H9 (cell line): ENCODE measurements around the gene KCTD16. TPM values are rescaled to one million over a fixed set of nuclear protein-coding genes. Genes with fewer than 3 reads are reported as not detected.

Source experiments
- DNase-seq: peaks from one replicate; pipeline ENCODE4 v3.0.0-alpha.2; 2017
- H2AFZ ChIP-seq: one replicate; pipeline ENCODE4 v1.6.1; 2013; ENCODE audit warnings: mild to moderate bottlenecking, low read length, control low read depth, moderate library complexity
- H2AK5ac ChIP-seq: 2 replicates; pipeline ENCODE4 v1.6.1; 2013; ENCODE audit warnings: low read length, control low read depth, mixed read lengths; ENCODE audit not compliant: insufficient read length
- H2BK120ac ChIP-seq: one replicate; pipeline ENCODE4 v1.6.1; 2013; ENCODE audit warnings: low read depth, mild to moderate bottlenecking, low read length, control low read depth, inconsistent platforms; ENCODE audit not compliant: poor library complexity, severe bottlenecking
- H2BK12ac ChIP-seq: 2 replicates; pipeline ENCODE4 v1.6.1; 2013; ENCODE audit warnings: low read length, control low read depth, mixed read lengths, low read depth; ENCODE audit not compliant: insufficient read length
- H2BK15ac ChIP-seq: 2 replicates; pipeline ENCODE4 v1.6.1; 2013; ENCODE audit warnings: low read depth, low read length, control low read depth
- H2BK20ac ChIP-seq: one replicate; pipeline ENCODE4 v1.6.1; 2013; ENCODE audit warnings: low read depth, mild to moderate bottlenecking, low read length, control low read depth, inconsistent platforms; ENCODE audit not compliant: poor library complexity, severe bottlenecking
- H2BK5ac ChIP-seq: 2 replicates; pipeline ENCODE4 v1.6.1; 2013; ENCODE audit warnings: low read length, control low read depth, mixed read lengths; ENCODE audit not compliant: insufficient read length
- H3K14ac ChIP-seq: 2 replicates; pipeline ENCODE4 v1.6.1; 2013; ENCODE audit warnings: low read length, control low read depth; ENCODE audit not compliant: insufficient read depth
- H3K18ac ChIP-seq: 2 replicates; pipeline ENCODE4 v1.6.1; 2013; ENCODE audit warnings: low read depth, mild to moderate bottlenecking, mixed read lengths, low read length, control low read depth; ENCODE audit not compliant: insufficient read length
- H3K23ac ChIP-seq: 2 replicates; pipeline ENCODE4 v1.6.1; 2013; ENCODE audit warnings: low read length, control low read depth, mixed read lengths, low read depth; ENCODE audit not compliant: insufficient read length
- H3K23me2 ChIP-seq: 2 replicates; pipeline ENCODE4 v1.6.1; 2013; ENCODE audit warnings: low read depth, mild to moderate bottlenecking, mixed read lengths, low read length, control low read depth; ENCODE audit not compliant: insufficient read length, poor library complexity, severe bottlenecking
- H3K27ac ChIP-seq: 2 replicates; pipeline ENCODE4 v1.5.1; 2013; ENCODE audit warnings: low read length, control low read depth, mixed read lengths, low read depth; ENCODE audit not compliant: insufficient read length
- H3K27me3 ChIP-seq: 2 replicates; pipeline ENCODE4 v1.6.1; 2013; ENCODE audit warnings: low read length, control low read depth, inconsistent platforms; ENCODE audit not compliant: insufficient read depth
- H3K4ac ChIP-seq: 2 replicates; pipeline ENCODE4 v1.6.1; 2013; ENCODE audit warnings: low read depth, mild to moderate bottlenecking, control low read depth, inconsistent platforms, low read length, moderate library complexity
- H3K4me1 ChIP-seq: 2 replicates; pipeline ENCODE4 v1.6.1; 2013; ENCODE audit warnings: low read length, control low read depth, inconsistent platforms; ENCODE audit not compliant: insufficient read depth
- H3K4me2 ChIP-seq: 2 replicates; pipeline ENCODE4 v1.6.1; 2013; ENCODE audit warnings: low read length, control low read depth, mixed read lengths; ENCODE audit not compliant: insufficient read length, insufficient read depth
- H3K56ac ChIP-seq: 2 replicates; pipeline ENCODE4 v1.6.1; 2013; ENCODE audit warnings: low read depth, mild to moderate bottlenecking, mixed read lengths, low read length, control low read depth; ENCODE audit not compliant: insufficient read length
- H3K79me1 ChIP-seq: 2 replicates; pipeline ENCODE4 v1.6.1; 2013; ENCODE audit warnings: low read depth, mild to moderate bottlenecking, moderate library complexity, low read length, control low read depth, inconsistent platforms; ENCODE audit not compliant: insufficient read depth, poor library complexity, severe bottlenecking
- H3K79me2 ChIP-seq: 2 replicates; pipeline ENCODE4 v1.6.1; 2013; ENCODE audit warnings: low read length, control low read depth, inconsistent platforms; ENCODE audit not compliant: insufficient read depth
- H3K9ac ChIP-seq: 2 replicates; pipeline ENCODE4 v1.6.1; 2013; ENCODE audit warnings: low read length, control low read depth, mixed read lengths; ENCODE audit not compliant: insufficient read length; ENCODE audit errors: extremely low read depth
- H3K9me3 ChIP-seq: one replicate; pipeline ENCODE4 v1.6.1; 2013; ENCODE audit warnings: low read depth, low read length, inconsistent platforms; ENCODE audit not compliant: control insufficient read depth
- H3T11ph ChIP-seq: one replicate; pipeline ENCODE4 v1.6.1; 2013; ENCODE audit warnings: mild to moderate bottlenecking, low read length, control low read depth, inconsistent platforms
- H4K20me1 ChIP-seq: one replicate; pipeline ENCODE4 v1.6.1; 2013; ENCODE audit not compliant: control insufficient read depth, insufficient read length, insufficient read depth
- H4K5ac ChIP-seq: 2 replicates; pipeline ENCODE4 v1.6.1; 2013; ENCODE audit warnings: low read depth, mild to moderate bottlenecking, mixed read lengths, low read length, control low read depth; ENCODE audit not compliant: insufficient read length
- H4K8ac ChIP-seq: replicated peaks from 2 replicates; pipeline ENCODE4 v1.6.1; 2013; ENCODE audit warnings: low read length, control low read depth, mixed read lengths, low read depth; ENCODE audit not compliant: insufficient read length
- H4K91ac ChIP-seq: 2 replicates; pipeline ENCODE4 v1.6.1; 2013; ENCODE audit warnings: low read depth, mild to moderate bottlenecking, moderate library complexity, mixed read lengths, low read length, control low read depth; ENCODE audit not compliant: insufficient read length
- H3K27ac Mint-ChIP-seq, 3 experiments: 2 replicates in 2 of 3; 3 replicates in 1 of 3; pipeline ENCODE4 v1.8.0; 2020 to 2021; ENCODE audit warnings: mixed read lengths in 3 of 3, mild to moderate bottlenecking in 1 of 3, moderate library complexity in 1 of 3
- H3K27me3 Mint-ChIP-seq: 2 replicates; pipeline ENCODE4 v1.8.0; 2021; ENCODE audit warnings: low read depth, mild to moderate bottlenecking, moderate library complexity, mixed read lengths
- H3K36me3 Mint-ChIP-seq, 3 experiments: 2 replicates in 2 of 3; 3 replicates in 1 of 3; pipeline ENCODE4 v1.8.0; 2020 to 2021; ENCODE audit warnings: low read depth in 3 of 3, mixed read lengths in 3 of 3; ENCODE audit not compliant: insufficient read depth in 1 of 3
- H3K4me1 Mint-ChIP-seq, 2 experiments: 2 replicates each; pipeline ENCODE4 v1.8.0; 2020; ENCODE audit warnings: mixed read lengths in 2 of 2
- H3K4me3 Mint-ChIP-seq, 2 experiments: 2 replicates in 1 of 2; 3 replicates in 1 of 2; pipeline ENCODE4 v1.8.0; 2020 to 2021; ENCODE audit warnings: mild to moderate bottlenecking in 2 of 2, mixed read lengths in 2 of 2, moderate library complexity in 1 of 2
- H3K9me3 Mint-ChIP-seq, 2 experiments: 2 replicates in 1 of 2; 3 replicates in 1 of 2; pipeline ENCODE4 v1.8.0; 2020; ENCODE audit warnings: mild to moderate bottlenecking in 2 of 2, mixed read lengths in 2 of 2, moderate library complexity in 1 of 2
- CTCF ChIP-seq: fragments of 200-600 bp; sonication (generic); conservative IDR thresholded peaks from 3 replicates; pipeline ENCODE4 v1.8.0; 2021; ENCODE audit warnings: antibody characterized with exemption, mild to moderate bottlenecking
- whole genome bisulfite sequencing: extraction: QIAGEN DNeasy Blood & Tissue Kit; methylation state at CpG from one replicate; pipeline ENCODE4 v1.1.7; 2013; ENCODE audit warnings: missing lambda C conversion rate, low lambda C conversion rate, mixed read lengths; ENCODE audit not compliant: insufficient read length; ENCODE audit errors: extremely low coverage; 5-methylcytosine and 5-hydroxymethylcytosine counted together
- total RNA-seq: library from RNA; stranded (reverse); gene quantifications from 2 replicates; pipeline ENCODE4 v1.2.1, GENCODE V29; 2021

KCTD16 gene
- total RNA-seq, 1 experiment from 2014 or later, result 0.09 TPM

DNA sequence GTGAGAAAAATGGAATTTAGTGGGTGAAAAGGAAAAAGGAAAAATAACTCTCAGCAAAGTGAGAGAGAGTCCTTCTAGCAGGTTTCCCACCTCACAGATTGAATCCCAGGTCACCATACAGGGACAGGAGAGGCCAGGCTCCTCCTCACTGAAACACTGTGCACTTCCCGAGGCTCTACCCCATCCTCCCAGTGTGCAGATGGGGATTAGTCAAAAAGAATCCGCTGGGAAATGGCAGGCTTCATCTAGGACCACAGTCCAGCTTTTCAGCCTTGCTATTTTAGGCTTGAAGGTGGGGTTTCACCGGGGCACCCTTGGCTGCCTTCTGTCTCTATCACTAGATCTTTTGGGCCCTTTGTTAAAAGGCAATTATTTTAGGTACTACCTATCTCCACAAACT, 48.0 kb upstream of the KCTD16 start:
- Mint-ChIP-seq H3K27ac (no peak overlapping the region), H3K36me3 (peaks cover 0 to 3% (median 0%) of the 10 kb centered on the region in 3 experiments; a peak in 1 of 7 replicates), H3K4me3 (no peak overlapping the region), H3K4me1 (peaks cover 15 to 16% of the 10 kb centered on the region in 2 experiments), H3K9me3 (peaks cover 0 to 7% of the 10 kb centered on the region in 2 experiments; a peak in 3 of 5 replicates), H3K27me3 (no peaks in the 10 kb centered on the region)
- Histone ChIP-seq H2AFZ (no peak overlapping the region), H4K91ac (no peak overlapping the region), H4K20me1 (no peaks in the 10 kb centered on the region), H3K79me1 (no peaks in the 10 kb centered on the region), H2BK20ac (no peak overlapping the region), H3K4me1 (peaks cover 3% of the 10 kb centered on the region; the same call in 1 of the 2 replicates), H4K5ac (no peak overlapping the region), H3K56ac (no peak overlapping the region), H2BK12ac (no peak overlapping the region), H3T11ph (no peak overlapping the region), H3K9ac (no peak overlapping the region), H3K4ac (no peak overlapping the region), H2BK5ac (no peak overlapping the region), H3K79me2 (no peaks in the 10 kb centered on the region), H3K4me2 (no peak overlapping the region), H4K8ac (no peak overlapping the region), H3K27me3 (no peaks in the 10 kb centered on the region), H3K23me2 (no peaks in the 10 kb centered on the region), H3K14ac (no peak overlapping the region), H3K9me3 (no peaks in the 10 kb centered on the region), H2BK120ac (no peak overlapping the region), H3K27ac (no peak overlapping the region), H2BK15ac (no peak overlapping the region), H2AK5ac (no peak overlapping the region), H3K18ac (no peak overlapping the region), H3K23ac (no peak overlapping the region)
- WGBS, result no CpG with 5 or more reads among the region's 3 CpGs
- TF ChIP-seq CTCF, result no peak
- no peak for DNase-seq
